HG02943 (cell line): ENCODE data around the gene SPATA9.
"Not testable (repeated sequence)": the region's sequence is repeated elsewhere in the genome, so short reads cannot be mapped to it uniquely, and the experiment has no call there.

ENCODE experiments used
- ATAC-seq: cut with Tn5 transposase; IDR thresholded peaks from one replicate; pipeline ENCODE4 v1.9.1; 2021; ENCODE audit warnings: mild to moderate bottlenecking, low read depth, moderate library complexity; ENCODE audit not compliant: unreplicated experiment

The SPATA9 gene

DNA sequence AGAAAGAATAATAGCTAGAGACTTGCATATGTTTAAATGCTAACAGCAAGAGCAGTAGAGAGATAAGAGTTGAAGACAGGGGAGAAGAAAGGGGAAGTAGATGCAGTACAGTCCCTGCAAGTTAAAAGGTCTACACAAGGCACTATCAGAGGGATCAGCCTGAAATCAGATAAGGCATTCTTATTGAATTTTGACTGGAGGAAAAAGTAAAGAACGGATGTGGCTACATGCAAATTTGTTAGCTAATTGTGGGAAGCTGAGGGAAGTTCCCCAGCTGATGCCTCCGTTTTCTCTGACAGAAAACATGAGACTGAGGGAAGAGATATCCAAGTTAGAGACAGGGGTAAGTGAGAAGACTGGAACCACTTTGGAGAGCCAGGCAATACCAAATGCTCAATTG, 35.4 kb upstream of the SPATA9 start:
- ATAC-seq = peak; percentile 90

DNA sequence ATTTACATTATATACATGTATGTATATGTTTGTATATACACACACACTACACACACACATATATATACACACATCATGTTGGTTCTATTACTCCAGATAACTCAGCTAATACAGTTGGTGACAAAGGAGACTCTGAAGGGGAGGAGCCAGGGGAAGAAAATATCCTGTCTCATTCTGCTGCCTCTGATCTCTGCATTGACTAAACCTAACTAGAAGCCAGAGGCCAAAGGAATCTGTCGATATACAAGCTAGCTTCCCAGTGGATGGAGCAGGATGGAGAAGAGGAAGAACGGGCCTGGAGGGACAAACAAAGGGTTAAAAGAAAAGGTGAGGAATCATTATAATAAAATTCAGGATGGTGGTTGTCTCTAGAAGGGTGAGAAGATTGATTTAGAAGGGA, 34.6 kb upstream of the SPATA9 start:
- no peak for ATAC-seq

DNA sequence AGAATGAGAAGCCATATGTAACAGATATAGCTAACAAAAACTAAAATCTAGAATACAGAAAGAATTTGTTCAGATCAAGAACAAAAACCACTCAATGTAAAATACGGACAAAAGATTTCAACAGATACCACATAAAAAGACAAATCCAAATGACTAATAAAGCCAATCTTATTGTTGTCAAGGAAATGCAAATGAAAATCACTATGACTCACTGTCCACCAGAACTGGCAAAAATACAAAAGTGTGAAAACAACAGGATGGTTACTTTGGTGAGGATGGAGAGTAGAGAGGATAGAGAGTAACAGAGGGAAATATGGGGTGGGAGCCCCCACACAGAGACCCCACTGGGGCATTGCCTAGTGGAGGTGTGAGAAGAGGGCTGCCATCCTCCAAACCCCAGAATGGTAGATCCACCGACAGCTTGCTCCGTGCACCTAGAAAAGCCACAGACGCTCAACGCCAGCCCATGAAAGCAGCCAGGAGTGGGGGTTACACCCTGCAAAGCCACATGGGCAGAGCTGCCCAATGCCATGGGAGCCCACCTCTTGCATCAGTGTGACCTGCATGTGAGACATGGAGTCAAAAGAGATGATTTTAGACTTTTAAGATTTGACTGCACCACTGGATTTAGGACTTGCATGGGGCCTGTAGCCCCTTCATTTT, 33.1 kb upstream of the SPATA9 start:
- no peak for ATAC-seq

DNA sequence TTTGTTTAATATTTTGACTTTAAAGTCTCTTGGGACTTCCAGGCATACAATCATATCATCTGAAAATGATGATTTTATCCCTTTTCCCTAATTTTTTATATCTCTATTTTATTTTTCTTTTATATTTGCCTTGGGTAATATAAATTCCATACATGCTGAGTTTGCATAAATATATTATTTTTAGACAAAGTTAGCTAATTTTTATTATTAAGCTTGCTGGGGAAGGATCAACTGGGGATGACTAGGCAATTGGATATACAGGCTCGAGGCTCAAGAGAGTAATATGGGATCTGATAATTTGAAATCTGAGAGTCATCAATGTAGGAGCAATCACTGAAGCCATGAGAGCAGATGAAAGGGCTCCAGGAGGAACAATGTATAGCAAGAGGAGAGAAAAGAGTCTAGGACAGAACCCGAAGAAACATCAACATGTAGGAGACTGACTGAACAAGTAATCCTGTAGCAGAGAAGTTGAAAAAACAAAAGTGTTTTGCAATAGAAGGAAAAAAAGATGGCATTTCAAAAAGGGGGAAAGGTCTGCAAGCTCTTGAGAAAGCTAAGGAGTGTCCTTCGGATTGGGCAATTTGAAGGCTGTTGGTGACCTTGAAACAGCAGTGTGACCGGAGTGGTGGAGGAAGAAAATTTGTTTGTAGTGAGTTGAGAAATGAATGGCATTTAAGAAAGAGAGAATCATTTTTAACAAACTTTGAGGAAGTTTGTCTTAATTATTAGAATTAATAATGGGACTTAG, 31.3 kb upstream of the SPATA9 start:
- ATAC-seq = no peak

DNA sequence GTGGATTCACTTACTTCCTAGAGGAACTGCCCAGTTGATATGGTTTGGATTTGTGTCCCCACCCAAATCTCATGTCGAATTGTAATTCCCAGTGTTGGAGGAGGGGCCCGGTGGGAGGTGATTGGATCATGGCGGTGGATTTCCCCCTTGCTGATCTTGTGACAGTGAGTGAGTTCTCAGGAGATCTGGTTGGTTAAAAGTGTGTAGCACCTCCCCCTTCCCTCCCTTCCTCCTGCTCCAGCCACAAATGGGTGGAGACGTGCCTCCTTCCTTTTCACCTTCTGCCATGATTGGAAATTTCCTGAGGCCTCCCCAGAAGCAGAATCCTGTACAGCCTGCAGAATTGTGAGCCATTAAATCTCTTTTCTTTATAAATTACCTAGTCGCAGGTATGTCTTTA, 30.5 kb upstream of the SPATA9 start:
- ATAC-seq = not testable (repeated sequence)

DNA sequence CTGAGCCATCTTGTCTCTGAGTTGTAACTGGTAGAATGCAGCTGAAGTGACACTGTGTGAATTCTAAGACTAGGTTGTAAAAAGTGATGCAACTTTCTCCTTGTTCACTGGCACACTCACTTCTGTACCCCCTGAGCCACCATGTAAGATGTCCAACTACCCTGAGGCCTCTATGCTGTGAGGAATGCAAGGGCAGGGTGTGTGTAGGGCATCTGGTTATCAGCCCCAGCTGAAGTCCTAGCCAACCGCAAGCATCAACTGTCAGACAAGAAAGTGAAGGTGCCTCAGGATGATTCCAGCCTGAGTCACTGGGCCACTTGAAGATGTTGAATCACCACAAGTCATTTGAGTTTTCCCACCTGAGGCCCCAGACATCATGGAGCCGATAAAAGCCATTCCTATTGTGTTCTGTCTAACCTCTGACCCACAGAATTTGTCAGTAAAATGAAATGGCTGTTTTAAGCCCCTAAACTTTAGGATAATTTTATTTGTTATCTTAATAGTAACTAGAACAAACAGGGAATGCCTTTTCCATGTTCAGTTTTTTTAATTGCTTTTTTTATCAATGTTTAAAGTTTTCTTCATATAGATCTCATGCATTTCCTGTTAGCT, 29.7 kb upstream of the SPATA9 start:
- ATAC-seq = no peak

DNA sequence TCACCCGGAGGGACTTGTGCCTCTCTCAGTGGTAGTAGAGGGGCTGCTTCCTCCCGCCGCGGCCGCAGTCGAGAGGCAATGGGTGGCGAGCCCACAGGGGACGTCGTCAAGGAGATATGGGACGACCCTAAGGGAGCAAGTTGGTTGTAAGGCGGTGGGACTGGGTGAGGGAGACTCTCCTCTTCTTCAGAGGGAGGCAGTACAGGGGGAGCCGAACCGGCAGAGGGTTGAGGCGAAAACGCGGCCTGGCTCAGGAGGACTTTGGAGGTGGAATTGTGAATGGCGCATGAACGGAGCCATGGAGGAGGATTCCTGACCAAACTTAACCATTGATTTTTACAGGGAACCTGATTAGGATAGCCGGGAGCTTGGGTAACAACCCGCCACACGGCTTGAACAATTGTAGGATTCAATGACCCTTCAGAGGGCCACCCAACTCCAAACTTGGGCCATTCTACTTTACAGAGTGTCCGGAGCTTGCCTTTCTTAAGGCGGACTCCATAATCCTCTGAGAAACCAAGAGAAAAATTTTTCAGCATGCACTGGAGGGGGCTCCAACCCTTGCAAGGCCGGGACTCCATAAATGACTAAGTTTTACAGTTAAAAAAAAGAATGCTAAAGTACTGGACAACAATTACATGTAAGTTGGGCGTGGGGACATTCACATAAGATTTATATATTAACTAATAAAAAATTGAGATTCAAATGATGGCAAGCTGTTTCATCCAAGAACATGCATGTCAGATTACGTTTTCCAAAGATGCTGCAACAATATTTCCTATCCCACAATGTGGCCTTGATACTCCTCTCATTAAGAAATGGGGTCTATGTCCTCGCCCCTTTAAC, 28.9 kb upstream of the SPATA9 start:
- no peak for ATAC-seq

DNA sequence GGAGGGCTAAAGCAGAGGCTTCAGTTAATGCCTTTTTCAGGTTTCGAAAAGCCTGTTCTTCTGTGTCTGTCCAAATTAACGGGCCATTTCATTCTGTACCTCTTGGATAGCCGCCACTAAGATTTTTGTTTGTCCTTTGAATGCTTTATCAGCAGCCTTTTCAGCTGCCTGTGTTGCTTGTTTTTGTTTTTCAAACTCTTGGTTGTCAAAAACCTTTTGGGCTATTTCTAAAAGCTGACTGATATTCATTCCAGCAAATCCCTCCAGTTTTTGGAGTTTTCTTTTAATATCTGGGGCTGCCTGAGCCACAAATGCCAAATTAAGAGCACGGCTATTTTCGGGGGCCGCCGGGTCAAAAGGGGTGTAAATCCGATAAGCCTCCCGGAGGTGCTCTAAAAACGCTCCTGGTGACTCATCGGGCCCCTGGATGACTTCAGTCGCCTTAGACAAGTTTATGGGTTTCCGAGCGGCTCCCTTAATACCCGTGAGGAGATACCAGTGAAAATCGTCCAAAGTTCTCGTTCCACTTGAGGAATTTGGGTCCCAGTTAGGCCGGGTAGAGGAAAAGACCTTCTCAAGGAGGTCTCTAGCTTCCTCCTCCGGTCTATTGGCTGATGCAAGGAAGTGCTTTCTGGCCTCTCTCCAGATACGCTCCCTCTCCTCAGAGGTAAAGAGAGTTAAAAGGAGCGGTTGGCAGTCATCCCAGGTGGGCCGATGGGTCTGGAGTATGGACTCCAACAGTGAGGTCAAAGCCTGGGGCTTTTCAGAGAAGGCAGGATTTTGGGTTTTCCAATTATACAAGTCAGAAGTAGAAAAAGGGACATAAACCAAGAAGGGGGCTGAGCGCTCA, 28.1 kb upstream of the SPATA9 start:
- ATAC-seq = not testable (repeated sequence)

DNA sequence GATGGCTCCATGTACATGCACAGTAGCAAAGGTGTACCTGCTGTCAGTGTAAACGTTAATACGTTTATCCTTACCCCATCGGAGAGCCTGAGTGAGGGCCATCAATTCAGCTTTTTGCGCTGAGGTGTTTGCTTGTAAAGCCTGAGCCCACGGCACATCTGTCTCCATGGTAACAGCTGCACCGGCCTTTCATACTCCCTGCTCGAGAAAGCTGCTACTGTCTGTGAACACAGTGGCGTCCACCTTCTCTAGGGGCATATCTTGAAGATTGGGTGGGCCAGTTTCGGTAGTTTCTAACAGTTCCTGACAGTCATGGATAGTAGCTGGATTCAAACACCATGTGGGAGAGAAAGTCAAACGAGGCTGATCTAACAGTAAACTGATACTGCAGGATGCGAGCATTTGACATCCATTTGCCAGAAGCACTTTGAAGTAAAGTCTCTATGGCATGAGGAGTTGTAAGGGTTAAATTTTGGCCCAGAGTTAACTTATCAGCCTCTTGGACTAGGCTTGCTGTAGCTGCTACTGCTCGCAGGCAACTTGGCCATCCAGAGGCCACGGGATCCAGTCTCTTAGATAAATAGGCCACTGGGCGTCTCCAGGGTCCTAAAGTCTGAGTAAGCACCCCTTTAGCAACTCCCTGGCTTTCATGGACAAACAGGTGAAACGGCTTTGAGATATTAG, 27.3 kb upstream of the SPATA9 start:
- ATAC-seq = no peak

DNA sequence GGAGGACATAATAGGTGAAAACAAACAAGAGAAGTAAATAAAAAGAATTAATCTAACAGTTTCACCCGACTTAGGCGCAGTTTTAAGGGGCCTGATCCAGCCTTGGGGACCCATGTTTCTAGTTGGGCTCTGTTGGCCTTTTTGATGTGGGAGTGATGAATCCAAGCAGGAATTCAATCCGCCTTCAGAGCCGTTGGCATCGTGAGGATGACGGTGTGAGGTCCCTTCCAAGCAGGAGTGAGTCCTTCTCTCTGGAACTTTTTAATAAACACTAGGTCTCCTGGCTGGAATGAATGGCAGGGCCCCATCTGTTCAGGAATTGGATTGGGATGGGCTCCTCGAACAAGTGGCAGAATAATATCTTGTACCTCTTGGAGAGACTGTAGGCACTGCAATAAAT, 26.1 kb upstream of the SPATA9 start:
- no peak for ATAC-seq

DNA sequence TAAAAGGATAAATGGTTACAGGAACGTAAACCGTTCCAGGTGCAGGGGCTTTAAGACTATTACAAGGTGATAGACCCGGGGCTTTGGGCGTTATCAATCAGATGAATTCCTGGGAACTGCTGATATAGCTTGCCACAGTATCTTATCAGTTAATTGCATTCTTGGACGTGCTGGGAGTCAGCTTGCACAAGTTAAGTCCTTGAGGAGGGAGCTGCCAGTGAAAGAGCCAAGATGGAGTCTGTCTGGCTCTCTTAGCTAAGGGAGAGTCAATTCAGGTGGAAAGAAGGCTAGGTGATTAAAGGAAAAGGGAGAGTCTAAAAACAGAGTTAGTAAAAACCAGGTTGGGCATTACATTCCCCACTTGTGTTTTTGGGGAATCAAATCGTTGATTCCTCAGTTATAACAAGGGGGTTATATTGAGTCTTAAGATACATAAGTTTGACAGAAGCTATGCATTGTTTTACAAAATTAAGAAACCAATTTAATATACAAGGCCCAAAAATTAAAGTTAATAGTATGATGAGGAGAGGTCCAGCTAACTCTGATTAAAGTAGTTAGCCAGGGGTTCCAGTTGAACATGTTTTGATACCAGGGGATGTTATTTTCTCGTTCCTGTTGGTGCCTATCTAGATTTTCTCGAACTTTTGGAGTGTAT, 24.9 kb upstream of the SPATA9 start:
- not testable (repeated sequence) for ATAC-seq

DNA sequence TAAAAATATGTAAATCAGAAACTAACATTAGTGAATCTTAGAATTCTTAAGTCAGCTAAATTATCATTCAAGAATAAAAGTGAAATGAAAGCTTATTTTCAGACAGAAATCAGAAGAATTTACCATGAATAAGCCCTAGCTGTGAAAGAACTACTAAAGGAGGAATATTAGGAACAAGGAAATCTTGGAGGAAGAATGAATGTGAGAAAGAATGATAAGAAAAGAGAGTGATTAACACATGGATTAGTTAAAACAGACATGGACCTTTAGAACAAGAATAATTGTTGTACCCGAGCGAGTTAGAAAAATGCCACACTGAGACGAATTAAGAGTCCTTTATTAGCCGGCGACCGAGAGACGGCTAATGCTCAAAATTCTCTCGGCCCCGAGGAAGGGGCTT, 24.3 kb upstream of the SPATA9 start:
- ATAC-seq = no peak

DNA sequence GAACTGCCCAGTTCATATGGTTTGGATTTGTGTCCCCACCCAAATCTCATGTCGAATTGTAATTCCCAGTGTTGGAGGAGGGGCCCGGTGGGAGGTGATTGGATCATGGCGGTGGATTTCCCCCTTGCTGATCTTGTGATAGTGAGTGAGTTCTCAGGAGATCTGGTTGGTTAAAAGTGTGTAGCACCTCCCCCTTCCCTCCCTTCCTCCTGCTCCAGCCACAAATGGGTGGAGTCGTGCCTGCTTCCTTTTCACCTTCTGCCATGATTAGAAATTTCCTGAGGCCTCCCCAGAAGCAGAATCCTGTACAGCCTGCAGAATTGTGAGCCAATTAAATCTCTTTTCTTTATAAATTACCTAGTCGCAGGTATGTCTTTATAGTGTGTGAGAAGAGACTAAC, 23.4 kb upstream of the SPATA9 start:
- ATAC-seq = not testable (repeated sequence)

DNA sequence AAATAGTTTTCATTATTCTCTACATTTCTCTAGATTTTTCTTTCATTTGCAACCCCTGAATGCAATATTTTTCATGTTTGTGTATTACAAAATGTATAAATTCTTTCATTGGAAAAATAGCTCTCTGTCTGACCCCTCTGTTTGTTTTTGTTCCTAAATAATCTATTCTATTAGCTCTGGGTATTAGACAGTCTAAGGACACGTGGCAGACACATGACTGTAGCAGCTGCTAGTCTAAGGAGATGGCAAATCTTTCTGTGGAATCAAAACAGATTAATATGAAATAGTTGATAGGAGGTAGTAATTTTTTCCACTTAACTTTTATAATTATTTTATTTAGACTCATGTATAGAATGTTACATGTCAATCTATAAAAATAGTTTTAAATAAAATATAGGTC, 21.4 kb upstream of the SPATA9 start:
- ATAC-seq = no peak

DNA sequence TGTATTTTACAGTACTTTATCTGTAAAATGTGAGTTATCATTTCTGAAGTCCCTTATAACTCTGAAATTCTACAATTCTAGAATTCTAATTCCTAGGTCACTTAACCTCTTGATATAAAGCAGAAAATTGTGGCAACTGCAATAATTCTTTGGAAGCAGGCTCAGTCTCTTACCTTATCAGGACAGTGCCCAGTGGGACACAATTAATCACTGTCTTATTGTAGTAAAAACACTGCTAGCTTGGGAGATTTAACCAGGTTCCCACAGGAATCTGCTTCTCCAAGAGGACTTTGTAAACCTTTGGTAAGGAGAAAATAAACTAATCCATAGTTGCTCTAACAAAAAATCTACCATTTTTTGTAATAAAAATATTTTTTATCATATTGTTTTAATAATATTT, 18.3 kb upstream of the SPATA9 start:
- ATAC-seq = no peak

DNA sequence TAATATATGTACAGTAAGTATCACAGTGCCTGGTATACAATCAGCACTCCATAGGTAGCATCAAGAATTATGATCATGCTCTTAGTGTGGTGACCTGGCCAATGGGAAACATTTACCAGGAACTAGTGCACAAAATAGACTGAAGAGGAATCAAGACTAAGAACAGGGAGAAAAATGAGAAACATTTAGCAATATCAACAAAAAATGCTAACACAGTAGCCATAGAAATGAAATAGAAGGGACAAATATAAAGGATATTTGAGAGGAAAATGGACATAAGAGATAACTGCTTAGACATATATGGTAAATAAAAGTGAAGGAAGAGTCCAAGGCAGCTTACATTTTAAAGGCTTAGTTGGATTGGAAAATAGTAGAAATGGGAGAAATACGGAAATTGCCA, 16.5 kb upstream of the SPATA9 start:
- ATAC-seq = no peak

DNA sequence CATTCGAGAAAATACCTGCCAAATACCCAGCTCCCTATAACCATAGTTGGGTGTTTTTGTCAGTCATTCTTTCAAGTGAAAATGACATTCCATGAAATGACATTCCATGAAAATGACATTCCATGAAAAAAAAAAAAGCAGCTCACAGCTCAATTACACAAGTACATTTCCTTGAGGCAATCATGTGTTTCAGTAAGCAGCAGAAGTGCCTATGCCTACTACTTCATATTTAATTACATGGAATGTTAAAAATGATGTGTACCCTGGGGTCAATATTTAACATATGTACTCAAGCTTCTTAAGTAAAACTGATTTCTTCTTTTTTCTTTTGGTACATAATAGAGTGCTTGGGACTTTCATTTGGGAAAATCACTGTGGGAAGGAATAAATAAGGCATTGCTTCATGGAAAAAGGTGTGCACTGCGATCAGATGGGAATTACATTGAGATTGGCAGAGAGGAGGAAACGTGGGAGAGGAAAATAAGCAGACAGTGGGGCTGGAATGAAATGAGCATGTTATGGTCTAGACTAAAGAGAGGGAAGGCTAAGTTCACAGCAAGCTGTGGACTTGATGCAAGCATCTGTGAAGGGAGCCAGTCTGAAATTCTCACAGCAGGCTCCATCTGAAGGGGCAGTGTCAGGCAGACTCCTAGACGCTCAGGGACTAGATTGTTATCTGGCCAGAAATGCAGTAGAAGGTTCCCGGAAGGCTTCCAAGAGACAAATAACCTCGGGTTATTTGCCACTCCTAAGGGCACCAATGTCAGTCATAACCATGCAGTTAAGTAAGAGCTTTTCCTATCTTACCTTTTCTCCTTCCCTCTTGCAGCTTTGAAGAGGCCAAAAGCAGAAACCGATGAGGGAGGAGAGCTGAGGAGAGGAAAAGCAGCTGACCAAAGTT, 15.2 kb upstream of the SPATA9 start:
- no peak for ATAC-seq

DNA sequence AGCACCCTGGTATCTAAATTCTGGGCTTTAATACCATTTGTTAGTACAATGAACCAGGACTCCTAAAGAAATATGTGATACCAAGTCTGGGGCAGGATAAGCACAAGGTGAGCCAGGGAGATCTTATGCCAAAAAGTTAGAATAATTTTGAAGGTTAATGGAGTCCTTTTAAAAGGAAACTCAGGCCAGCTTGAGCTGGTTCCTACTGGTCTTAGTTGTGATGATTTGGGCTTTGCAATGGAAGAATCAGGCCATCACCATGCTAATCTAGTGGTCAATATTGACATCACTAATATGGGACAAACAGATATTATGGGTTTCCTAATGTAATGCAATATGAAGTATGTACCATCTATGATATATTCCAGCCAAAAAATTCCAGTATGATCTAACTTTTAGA, 7.5 kb upstream of the SPATA9 start:
- ATAC-seq = no peak
